DOHH2 (cell line): ENCODE measurements around the gene NKX2-3.

ENCODE experiments used
- CTCF ChIP-seq: fragments of 200-600 bp; sonication (generic); IDR thresholded peaks from one replicate; pipeline ENCODE4 v1.5.1; 2014; ENCODE audit warnings: antibody characterized with exemption, mild to moderate bottlenecking, low read depth, low read length; ENCODE audit not compliant: poor library complexity, severe bottlenecking
- EZH2phosphoT487 ChIP-seq: fragments of 200-600 bp; sonication (generic); IDR thresholded peaks from 2 replicates; pipeline ENCODE4 v1.6.1; 2017; ENCODE audit warnings: borderline replicate concordance, mild to moderate bottlenecking, antibody characterized with exemption, low read length, moderate library complexity, mixed read lengths

DNA sequence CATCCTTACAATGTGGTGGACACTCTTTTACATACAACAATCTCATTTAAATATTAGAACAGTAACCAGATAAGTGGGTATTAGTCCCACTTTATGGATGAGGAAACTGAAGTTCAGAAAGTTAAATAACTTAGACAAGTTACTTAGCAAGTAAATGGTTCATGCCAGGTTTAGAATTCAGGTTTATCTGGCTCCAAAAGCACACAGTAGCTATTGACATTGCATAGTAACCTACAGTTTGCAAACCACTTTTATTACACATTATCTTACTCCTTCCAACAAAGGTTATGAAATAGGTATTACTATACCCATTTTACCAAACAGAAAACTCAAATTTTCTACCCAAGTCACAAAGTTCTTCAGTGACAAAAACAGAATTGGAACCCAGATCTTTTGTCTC lies 19.7 kb upstream of the NKX2-3 start:
- no peak for TF ChIP-seq CTCF
- no peak for TF ChIP-seq EZH2phosphoT487
